Peyer's patch (tissue), 4 donors: ENCODE results near the gene MIEF2.
"Not testable (repeated sequence)": the region's sequence is repeated elsewhere in the genome, so short reads cannot be mapped to it uniquely, and the experiment has no call there.

ENCODE experiments used
- POLR2A ChIP-seq, 2 donors: fragments of 450-650 bp; IDR thresholded peaks; one replicate each; pipeline ENCODE4 v1.5.1; 2017; ENCODE audit warnings: antibody characterized with exemption in 2 of 2, mild to moderate bottlenecking in 2 of 2, moderate library complexity in 2 of 2
- TF ChIP-seq, protein P1 (sequence below), 6 experiments: fragments of 450-650 bp in 4 of 6; fragments of 200-600 bp in 2 of 6; sonication (generic) in 1 of 6; IDR thresholded peaks; one replicate each; pipeline ENCODE4 v1.5.1; 2017 to 2019; ENCODE audit warnings: antibody characterized with exemption in 6 of 6, mild to moderate bottlenecking in 3 of 6, moderate library complexity in 1 of 6

DNA sequence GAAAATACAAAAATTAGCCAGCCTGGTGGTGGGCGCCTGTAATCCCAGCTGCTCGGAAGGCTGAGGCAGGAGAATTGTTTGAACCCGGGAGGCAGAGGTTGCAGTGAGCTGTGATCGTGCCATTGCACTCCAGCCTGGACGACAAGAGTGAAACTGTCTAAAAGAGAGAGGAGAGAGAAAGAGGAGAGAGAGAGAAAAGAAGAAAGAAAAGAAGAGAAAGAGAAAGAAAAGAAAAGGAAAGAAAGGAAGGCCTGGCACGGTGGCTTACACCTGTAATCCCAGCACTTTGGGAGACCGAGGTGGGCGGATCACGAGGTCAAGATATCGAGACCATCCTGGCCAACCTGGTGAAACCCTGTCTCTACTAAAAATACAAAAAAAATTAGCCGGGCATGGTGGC is 43.6 kb upstream of the MIEF2 start:
- TF ChIP-seq, protein P1, sequence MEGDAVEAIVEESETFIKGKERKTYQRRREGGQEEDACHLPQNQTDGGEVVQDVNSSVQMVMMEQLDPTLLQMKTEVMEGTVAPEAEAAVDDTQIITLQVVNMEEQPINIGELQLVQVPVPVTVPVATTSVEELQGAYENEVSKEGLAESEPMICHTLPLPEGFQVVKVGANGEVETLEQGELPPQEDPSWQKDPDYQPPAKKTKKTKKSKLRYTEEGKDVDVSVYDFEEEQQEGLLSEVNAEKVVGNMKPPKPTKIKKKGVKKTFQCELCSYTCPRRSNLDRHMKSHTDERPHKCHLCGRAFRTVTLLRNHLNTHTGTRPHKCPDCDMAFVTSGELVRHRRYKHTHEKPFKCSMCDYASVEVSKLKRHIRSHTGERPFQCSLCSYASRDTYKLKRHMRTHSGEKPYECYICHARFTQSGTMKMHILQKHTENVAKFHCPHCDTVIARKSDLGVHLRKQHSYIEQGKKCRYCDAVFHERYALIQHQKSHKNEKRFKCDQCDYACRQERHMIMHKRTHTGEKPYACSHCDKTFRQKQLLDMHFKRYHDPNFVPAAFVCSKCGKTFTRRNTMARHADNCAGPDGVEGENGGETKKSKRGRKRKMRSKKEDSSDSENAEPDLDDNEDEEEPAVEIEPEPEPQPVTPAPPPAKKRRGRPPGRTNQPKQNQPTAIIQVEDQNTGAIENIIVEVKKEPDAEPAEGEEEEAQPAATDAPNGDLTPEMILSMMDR (IDR thresholded peaks at IDR 0.05): not testable (repeated sequence)
- TF ChIP-seq POLR2A (IDR thresholded peaks at IDR 0.05): not testable (repeated sequence)
